GM19395 (cell line): Measurements from ENCODE around the gene CFAP20DC.
"Not testable (repeated sequence)": the region's sequence is repeated elsewhere in the genome, so short reads cannot be mapped to it uniquely, and the experiment has no call there.

ENCODE experiments used
- ATAC-seq: cut with Tn5 transposase; IDR thresholded peaks from one replicate; pipeline ENCODE4 v1.9.1; 2021; ENCODE audit warnings: mild to moderate bottlenecking, moderate library complexity; ENCODE audit not compliant: unreplicated experiment

Gene CFAP20DC

DNA sequence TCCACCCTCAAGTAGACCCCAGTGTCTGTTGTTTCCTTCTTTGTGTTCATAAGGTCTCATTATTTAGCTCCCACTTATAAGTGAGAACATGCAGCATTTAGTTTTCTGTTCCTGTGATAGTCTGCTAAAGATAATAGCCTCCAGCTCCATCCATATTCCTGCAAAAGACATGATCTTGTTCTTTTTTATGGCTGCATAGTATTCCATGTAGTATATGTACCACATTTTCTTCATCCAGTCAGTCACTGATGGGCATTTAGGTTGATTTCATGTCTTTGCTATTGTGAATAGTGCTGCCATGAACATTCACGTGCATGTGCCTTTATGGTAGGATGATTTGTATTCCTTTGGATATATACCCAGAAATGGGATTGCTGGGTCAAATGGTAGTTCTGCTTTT, 82.0 kb downstream of the CFAP20DC start:
- not testable (repeated sequence) for ATAC-seq

DNA sequence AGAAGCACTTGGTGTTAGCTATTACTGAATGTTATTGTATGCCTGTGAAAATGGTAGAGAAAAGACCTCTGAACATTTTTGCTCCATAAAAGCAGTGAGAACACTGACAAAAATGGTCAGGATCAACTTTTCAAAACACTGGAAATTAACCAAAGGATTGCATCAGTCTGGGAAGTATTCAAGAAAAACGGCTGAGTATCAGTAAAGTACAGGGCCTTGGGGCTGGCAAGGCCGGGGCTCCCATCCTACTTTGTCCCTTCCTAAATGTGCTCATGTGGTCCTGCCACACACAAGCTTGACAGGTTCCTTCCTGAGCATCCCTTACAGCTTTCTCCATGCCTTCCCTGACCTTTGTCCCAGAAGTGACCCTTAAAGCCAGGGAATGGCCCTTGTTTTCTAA, 84.0 kb downstream of the CFAP20DC start:
- no peak for ATAC-seq

DNA sequence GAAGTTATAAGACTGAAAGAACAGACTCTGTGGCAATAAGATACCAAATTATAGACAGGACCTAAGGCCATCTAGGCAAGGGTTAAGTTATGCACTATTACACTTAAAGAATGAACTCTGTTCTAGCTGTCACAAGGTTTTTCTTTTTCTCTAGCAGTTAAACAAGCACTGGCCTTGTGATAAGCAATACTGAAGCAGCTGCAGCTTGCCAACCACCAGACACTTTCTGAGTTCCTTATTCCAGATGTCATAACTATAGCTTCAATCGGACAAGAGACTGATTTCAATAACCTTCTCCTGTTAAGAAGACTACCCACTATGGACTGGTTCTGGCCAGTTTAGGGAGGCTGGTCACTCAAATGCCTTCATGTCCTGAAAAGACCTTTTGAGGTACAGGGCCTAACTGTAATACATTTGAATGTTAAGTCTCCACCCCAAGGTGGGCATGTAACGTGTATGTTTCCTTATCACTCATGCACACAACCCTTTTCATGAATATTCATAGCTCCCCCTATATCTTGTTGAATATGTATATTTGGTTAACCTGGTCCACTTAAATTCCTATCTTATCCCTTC, 85.8 kb downstream of the CFAP20DC start:
- no peak for ATAC-seq

DNA sequence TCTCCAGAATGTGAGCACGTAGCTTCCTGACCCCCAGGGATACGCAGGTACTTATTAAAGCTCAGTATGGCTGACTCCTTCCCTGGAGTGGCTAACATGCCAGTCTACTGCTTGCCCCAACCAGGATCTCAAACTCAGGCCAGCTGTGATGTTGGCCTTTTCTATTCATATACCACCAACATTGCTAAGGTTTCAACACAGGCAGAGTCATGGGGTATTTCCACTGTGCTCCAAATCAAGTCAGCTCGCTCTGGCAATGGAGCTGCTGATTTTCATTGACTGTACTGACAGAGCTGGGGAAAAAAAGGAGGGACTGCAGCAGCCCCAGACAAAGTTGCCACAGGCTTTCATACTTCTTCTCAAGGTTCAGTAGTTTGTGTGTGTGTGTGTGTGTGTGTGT, 87.0 kb downstream of the CFAP20DC start:
- ATAC-seq = no peak

DNA sequence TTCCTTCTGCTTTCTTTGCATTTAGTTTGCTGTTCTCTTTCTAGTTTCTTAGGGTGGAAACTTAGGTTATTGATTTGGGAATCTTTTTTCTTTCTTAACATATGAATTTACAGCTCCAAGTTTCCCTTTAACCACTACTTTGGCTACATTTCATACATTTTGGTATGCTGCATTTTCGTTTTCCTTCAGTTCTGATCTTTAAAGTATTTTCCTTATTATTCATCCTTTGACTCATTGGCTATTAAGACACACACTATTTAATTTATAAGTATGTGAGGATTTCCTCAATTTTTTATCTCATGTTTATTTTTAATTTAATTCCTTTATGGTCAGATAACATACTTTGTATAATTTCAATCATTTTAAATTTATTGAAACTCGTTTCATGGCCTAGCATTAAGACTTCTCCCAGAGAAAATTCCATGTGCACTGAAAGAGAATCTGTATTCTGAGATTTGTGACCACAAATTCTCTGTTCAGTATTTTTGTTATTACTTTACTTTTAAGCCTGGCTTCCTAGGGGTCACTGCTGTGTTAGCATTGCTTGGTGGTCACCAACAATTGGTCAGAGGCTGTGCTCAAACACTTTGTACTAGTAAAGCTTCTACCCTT, 87.7 kb downstream of the CFAP20DC start:
- no peak for ATAC-seq

DNA sequence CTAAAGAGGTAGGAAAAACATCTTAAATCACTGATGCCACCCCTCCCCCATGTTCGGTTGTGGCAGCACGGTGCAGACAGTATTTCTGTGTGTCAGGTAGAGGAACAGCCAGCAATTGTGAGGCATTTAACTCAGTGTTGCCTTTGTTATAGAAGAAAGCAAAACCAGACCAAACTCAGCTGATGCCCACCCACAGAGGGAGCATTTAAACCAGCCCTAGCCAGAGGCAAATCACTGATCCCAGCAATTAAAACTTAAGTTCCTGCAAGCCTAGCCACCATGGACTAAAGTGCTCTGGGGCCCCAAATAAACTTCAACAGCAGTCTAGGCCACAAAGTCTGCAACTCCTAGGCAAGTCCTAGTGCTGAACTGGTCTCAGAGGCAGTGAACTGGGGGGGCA, 94.5 kb downstream of the CFAP20DC start:
- no peak for ATAC-seq

DNA sequence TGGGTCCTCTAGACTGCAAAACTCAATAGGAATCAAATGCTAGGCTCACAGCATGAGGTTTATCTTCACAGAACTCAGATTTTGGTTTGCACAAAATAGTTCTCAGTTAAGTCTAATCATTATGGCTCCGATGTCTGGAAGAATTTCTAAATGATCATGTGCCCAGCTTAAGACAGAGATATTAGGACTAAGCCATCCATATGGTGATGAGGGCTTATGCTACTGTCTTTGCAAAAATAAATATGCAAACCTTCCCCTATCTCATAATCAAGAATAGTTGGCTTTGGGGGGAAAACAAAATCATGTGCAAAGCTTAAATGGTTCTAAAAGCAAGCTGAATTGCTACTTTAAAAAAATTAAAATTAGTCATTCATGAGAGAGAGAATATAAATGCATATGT, 96.5 kb downstream of the CFAP20DC start:
- ATAC-seq = no peak

DNA sequence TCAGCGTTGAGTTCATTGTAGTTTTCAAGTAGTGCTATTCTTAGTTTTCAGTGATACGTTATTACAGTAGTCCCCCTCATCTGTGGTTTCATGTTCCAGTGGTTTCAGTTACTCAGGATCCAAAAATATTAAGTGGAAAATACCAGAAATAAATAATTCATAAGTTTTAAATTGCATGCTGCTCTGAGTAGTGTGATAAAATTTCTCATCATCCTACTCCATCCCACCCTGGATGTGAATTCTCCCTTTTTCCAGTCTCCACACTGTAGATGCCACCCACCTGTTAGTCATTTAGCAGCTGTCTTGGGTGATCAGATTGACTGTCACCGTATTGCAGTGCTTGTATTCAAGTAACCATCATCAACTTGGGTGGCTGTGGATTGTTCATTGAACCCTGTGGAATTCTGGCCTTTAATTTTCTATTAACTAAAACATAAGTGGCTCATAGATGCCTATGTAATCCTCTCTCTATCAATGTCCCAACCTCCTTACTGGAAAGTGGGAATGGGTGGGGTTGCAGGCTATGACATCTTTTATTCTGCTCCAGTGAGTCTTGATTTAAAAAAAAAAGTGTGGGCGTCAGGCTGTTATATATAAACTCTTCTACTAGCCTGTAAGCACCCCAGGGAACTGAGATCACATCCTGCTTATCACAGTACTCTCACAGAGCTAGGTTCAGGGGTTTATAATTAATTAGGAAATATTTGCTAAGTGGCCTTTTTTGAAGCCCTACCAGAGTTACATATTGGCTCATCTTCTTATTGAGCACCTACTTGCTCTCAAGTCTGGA, 97.5 kb downstream of the CFAP20DC start:
- ATAC-seq = peak; percentile 63

DNA sequence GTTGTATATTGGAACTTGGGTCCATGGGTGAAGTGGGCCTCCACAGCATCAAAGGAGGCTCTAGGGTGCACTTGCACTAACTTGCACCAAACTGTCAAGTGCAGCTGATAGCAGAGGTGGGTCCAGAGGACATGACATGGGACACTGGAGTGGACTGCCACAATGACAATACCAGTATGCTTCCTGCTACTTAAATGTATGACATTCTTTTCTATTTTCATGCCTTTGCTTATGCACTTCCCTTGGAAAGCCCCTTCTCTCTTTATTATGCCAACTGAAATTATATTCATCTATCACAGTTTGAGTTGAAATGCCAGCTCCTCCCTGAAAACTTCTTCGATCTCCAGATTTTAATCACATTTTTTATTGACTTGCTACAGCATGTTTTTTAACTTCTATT, 101.8 kb downstream of the CFAP20DC start:
- no peak for ATAC-seq

DNA sequence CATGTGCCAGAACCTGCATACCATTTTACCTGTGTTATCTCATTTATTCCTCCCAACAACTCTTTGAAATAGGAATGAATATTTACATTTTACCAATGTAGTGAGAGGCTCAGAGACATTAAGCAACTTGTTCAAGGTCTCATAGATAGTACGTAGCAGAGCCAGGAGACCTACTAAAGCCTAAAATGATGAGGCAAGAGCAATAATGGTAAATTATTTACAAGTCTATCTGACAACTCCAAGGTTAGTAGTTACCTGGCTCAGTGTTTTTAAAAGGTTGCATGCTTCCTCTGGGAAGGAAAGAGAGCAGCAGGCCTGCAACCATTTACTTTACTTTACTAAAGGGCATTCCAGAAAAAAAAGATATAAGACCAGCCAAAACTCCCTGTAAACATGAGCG, 103.0 kb downstream of the CFAP20DC start:
- ATAC-seq = no peak

DNA sequence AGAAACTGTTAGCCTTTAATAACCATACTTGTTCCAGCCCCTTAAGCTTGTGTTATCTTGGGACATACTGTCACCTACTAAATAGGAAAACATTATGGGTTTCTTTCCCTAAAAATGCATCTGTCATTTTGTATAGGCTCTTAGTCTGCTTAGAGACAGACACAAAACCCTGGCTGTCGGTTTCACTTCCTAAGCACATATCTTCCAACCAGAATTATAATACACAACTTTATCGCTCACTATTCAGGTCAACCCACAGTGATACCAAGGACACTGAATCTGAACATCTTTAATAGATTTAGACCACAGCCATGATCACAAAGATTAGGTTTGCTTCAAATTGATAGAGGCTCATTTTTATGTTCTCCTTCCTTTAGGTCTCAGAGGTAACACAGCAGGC, 111.8 kb downstream of the CFAP20DC start:
- ATAC-seq = no peak

DNA sequence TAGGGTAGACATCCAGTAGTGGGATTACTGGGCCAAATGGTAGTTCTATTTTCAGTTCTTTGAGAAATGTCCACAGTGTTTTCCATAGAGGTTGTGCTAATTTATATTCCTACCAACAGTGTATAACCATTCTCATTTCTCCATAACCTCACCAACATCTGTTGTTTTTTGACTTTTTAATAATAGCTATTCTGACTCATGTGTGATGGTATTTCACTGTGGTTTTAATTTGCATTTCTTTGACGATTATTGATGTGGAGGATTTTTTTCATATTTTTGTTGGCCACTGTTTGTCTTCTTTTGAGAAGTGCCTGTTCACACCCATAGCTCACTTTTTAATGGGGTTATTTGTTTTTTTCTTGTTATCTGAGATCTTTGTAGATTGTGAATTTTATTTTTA, 125.2 kb downstream of the CFAP20DC start:
- no peak for ATAC-seq

DNA sequence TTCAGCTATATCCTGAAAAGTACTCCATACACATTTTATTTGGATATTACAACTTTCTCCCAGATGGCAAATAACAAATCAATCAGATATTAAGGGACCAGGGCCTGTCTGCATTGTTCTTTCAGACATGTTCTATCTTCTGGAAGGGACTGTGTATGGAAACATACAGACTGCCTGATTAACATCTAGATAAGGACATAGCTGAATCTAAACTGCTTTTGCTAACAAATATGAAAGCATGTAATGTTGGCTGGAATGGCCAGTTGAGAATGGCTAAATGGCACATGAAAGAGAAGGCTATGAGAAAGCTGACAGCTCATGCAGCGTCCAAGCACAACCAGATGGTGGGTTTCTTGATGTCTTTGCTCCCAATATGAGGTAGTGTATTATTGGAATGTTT, 149.4 kb downstream of the CFAP20DC start:
- no peak for ATAC-seq

DNA sequence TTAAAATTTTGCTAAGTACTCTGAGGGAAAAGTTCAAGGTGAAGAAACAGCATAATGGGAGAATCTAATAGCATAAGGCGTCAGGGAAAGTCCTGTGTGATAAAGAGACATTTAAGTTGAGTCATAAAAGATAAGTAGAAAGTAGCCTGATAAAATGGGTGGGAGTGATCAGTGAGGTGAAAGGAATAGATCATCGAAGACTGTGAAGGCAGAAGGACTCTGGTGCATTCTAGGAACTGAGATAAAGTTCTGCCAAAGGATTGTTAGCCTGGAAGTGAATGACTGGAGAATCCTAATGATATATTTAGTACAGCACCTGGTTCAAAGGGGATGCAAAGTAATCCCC, 149.9 kb downstream of the CFAP20DC start:
- no peak for ATAC-seq

DNA sequence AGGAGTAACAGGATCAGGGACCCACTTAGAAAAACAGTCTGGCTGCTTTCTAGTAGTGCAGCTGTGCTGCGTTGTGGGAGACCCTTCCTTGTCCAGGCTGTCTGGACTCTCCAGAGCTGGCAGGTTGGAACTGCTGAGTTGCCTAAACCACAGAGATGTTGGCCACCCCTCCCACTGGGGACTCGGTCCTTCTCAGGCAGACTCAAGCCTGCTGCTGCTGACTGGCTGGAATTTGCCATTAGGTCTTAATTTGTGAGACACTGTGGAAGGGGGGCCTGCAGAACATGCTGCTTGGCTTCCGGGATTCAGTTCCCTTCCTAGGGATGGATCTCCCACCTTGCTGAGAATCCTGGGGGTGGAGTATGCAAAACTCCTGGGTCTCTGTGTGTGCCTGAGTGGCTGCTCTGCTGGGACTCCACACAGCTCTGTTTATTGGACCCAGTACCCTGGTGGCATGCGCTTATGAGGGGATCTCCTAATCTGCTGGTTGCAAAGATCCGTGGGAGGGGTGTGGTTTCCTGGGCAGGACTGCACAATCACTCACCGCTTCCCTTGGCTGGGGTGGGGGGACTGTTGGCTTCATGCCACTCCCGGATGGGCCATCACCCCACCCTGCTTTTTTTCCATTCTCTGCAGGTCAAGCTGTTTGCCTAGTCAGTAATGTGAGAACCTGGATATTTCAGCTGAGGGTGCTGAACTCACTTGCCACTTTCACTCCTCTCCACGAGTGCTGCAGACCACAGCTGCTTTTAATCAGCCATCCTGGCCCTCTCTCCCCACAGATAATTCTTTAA, 150.5 kb downstream of the CFAP20DC start:
- ATAC-seq = no peak

DNA sequence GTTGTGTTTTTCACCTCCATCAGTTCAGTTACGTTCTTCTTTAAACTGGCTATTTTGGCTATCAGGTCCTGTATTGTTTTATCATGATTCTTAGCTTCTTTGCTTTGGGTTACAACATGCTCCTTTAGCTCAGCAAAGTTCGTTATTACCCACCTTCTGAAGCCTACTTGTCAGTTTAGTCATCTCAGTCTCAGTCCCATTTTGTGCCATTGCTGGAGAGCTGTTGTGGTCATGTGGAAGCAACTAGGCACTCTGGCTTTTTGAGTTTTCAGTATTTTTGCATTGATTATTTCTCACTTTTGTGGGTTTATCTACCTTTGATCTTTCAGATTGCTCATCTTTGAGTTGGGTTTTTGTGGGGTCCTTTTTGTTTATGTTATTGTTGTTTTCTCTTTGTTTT, 151.3 kb downstream of the CFAP20DC start:
- no peak for ATAC-seq

DNA sequence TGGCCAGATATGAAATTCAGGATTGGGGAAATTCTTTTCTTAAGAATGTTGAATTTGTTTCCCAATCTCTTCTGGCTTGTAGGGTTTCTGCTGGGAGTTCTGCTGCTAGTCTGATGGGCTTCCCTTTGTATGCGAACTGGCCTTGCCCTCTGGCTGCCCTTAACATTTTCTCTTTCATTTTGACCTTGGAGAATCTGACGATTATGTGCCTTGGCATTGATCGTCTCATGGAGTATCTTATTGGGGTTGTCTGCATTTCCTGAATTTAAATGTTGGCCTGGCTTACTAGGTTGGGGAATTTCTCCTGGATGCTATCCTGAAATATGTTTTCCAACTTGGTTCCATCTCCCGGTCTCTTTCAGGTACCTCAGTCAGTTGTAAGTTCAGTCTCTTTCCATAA, 152.2 kb downstream of the CFAP20DC start:
- no peak for ATAC-seq

DNA sequence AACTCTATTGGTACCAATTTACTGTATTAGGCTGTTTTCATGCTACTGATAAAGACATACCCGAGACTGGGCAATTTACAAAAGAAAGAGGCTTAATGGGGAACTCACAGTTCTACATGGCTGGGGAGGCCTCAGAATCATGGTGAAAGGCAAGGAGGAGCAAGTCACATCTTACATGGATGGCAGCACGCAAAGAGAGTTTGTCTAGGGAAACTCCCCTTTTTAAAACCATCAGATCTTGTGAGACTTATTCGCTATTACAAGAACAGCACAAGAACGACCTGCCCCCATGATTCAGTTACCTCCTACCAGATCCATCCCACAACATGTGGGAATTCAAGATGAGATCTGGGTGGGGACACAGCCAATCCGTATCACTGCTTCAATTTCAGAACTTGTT, 154.1 kb downstream of the CFAP20DC start:
- ATAC-seq = not testable (repeated sequence)

DNA sequence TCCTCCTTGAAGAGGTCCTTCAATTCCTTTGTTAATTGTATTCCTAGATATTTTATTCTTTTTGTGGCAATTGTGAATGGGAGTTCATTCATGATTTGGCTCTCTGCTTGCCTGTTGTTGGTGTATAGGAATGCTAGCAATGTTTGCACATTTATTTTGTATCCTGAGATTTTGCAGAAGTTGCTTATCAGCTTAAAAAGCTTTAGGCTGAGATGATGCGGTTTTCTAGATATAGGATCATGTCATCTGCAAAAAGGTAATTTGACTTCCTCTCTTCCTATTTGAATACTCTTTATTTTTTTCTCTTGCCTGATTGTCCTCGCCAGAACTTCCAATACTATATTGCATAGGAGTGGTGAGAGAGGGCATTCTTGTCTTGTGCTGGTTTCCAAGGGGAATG, 157.3 kb downstream of the CFAP20DC start:
- not testable (repeated sequence) for ATAC-seq

DNA sequence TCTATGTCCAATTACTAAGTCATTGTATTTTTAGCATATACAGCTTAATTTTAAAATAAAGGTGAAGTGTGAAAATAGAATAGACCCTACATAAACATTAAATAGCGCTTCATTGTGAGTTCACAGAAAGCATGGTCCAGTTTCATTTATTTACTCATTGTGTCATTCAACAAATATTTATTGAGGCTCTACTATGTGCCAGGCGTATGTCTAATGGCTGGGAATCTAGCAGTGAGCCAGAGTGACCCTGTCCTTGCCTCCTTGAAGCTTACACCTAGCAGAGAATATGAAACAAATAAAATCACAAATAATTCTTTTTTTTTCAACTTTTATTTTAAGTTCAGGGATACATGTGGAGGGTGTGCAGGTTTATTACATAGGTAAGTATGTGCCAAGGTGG, 161.7 kb downstream of the CFAP20DC start:
- no peak for ATAC-seq

DNA sequence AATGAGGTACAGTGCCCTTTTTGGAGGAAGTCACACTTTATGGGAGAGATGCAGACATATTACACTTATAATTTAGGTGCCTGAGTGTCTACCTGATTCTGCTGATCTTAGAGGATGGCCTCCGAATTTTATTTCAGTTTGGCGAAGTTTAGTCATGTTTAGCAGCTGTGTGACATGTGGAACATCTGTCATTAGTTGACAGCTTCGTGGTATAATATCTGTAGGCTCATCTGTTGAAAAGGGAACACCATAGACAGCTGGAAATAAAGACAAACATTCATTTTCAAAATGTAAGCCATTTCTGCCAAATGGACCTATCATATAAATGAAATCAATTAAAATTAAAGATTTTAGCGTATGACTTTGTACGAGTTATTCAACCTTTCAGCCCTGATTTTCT, 165.4 kb downstream of the CFAP20DC start:
- no peak for ATAC-seq

DNA sequence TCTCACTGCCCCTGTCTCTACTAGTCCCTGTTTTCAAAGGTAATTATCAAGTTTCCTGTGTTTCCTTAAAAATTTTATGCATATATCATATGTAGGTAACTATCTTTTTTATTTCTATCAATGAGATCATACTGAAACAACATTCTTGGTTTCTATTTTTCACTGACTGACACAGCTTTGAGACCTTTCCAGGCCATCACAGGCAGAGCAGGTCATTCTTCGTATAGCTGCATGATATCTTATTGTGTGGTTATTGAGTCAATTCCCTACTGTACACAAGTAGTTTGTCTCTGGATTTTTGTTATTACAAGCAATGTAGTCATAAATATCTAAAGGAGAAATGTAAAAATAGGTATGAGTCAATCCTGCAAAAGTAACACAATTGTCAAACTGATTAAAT, 169.6 kb downstream of the CFAP20DC start:
- no peak for ATAC-seq
